Measurements from ENCODE around the gene MSX1. TPM values are rescaled to one million over a fixed set of nuclear protein-coding genes. Genes with fewer than 3 reads are reported as not detected.

MSX1 gene
- polyA plus RNA-seq, 6 donors from 2014 or later = not detected

Other genes with a start within 250 kb of the MSX1 start
- gene CYTL1, start 159.8 kb downstream of the MSX1 start, polyA plus RNA-seq (ENCODE audit: low read depth in 6 of 6) = not detected
- 1 to 10 TPM in 3 of 6 donors, under 1 TPM in 1, not detected in 2; 0.27 to 4.7 (median 1.2) TPM for gene STK32B, start 191.8 kb downstream of the MSX1 start, polyA plus RNA-seq (ENCODE audit: low read depth in 6 of 6)

Measured in naive B cell (primary cell).